IMR-90 (cell line): Measurements from ENCODE around the gene DERA. TPM values are rescaled to one million over a fixed set of nuclear protein-coding genes. Genes with fewer than 3 reads are reported as not detected.

Source experiments
- ATAC-seq: fragments of 200-7000 bp; cut with Tn5 transposase; 2 replicates; pipeline ENCODE4 v1.9.1; 2020; ENCODE audit warnings: low read depth, mild to moderate bottlenecking, moderate library complexity
- BruUV-seq: library from RNA; stranded (reverse); fragments of 400-500 nt; replicated peaks from 2 replicates; lab custom pipeline; 2021; lab: Mats Ljungman, UMichigan
- CTCF ChIA-PET: fragments of 300-600 bp; formaldehyde crosslinking; extraction: SDS; loops from one replicate; lab custom pipeline; 2021; ENCODE audit warnings: antibody characterized with exemption; lab: Yijun Ruan, JAX
- POLR2A ChIA-PET: fragments of 300-600 bp; sonication (Branson Sonifier 250); formaldehyde crosslinking; loops from one replicate; lab custom pipeline; 2022; ENCODE audit warnings: antibody characterized with exemption; ENCODE audit not compliant: unreplicated experiment; lab: Charles Lee
- DNase-seq: peaks from one replicate; pipeline ENCODE4 v3.0.0; 2013
- H2AFZ ChIP-seq: replicated peaks from 2 replicates; pipeline ENCODE3; 2013; ENCODE audit warnings: low read length, mild to moderate bottlenecking; ENCODE audit not compliant: poor library complexity
- H2AK5ac ChIP-seq: 2 replicates; pipeline ENCODE4 v1.6.1; 2013; ENCODE audit warnings: low read depth, low read length, inconsistent platforms
- H2AK9ac ChIP-seq: replicated peaks from 2 replicates; pipeline ENCODE3; 2013; ENCODE audit warnings: mild to moderate bottlenecking, low read depth, low read length, moderate library complexity; ENCODE audit not compliant: poor library complexity
- H2BK120ac ChIP-seq: 2 replicates; pipeline ENCODE4 v1.6.1; 2013; ENCODE audit warnings: low read depth, low read length, inconsistent platforms
- H2BK15ac ChIP-seq: 3 replicates; pipeline ENCODE4 v1.6.1; 2013; ENCODE audit warnings: low read depth, low read length, inconsistent platforms
- H2BK20ac ChIP-seq: 2 replicates; pipeline ENCODE4 v1.6.1; 2013; ENCODE audit warnings: low read depth, mild to moderate bottlenecking, inconsistent platforms, low read length, moderate library complexity
- H2BK5ac ChIP-seq: 2 replicates; pipeline ENCODE4 v1.6.1; 2013; ENCODE audit warnings: mild to moderate bottlenecking, low read depth, low read length, inconsistent platforms; ENCODE audit not compliant: poor library complexity, severe bottlenecking
- H3K14ac ChIP-seq: replicated peaks from 2 replicates; pipeline ENCODE4 v1.6.1; 2013; ENCODE audit warnings: low read depth, low read length, inconsistent platforms
- H3K18ac ChIP-seq: 2 replicates; pipeline ENCODE4 v1.6.1; 2013; ENCODE audit warnings: low read depth, low read length, control low read depth
- H3K23ac ChIP-seq: 2 replicates; pipeline ENCODE4 v1.6.1; 2013; ENCODE audit warnings: low read depth, low read length, inconsistent platforms
- H3K27ac ChIP-seq: 2 replicates; pipeline ENCODE4 v1.5.1; 2013; ENCODE audit warnings: mild to moderate bottlenecking, control low read depth, low read length; ENCODE audit not compliant: insufficient read depth
- H3K27me3 ChIP-seq: 2 replicates; pipeline ENCODE4 v1.6.1; 2013; ENCODE audit warnings: low read length; ENCODE audit not compliant: control insufficient read depth, insufficient read depth
- H3K36me3 ChIP-seq: 2 replicates; pipeline ENCODE4 v1.6.1; 2013; ENCODE audit warnings: low read length, mixed read lengths; ENCODE audit not compliant: control insufficient read depth, insufficient read depth
- H3K4ac ChIP-seq: 2 replicates; pipeline ENCODE4 v1.6.1; 2013; ENCODE audit warnings: low read depth, low read length, inconsistent platforms
- H3K4me1 ChIP-seq: 2 replicates; pipeline ENCODE4 v1.6.1; 2013; ENCODE audit warnings: low read length, mixed read lengths; ENCODE audit not compliant: control insufficient read depth, insufficient read depth
- H3K4me2 ChIP-seq: 2 replicates; pipeline ENCODE4 v1.6.1; 2013; ENCODE audit warnings: low read depth, mild to moderate bottlenecking, control low read depth, low read length, moderate library complexity
- H3K4me3 ChIP-seq: 2 replicates; pipeline ENCODE4 v1.5.1; 2013; ENCODE audit warnings: low read depth, mild to moderate bottlenecking, control low read depth, low read length, moderate library complexity; ENCODE audit not compliant: insufficient read depth
- H3K56ac ChIP-seq: 2 replicates; pipeline ENCODE4 v1.6.1; 2013; ENCODE audit warnings: low read length, inconsistent platforms; ENCODE audit not compliant: insufficient read depth; ENCODE audit errors: extremely low read depth
- H3K79me1 ChIP-seq, 2 experiments: 2 replicates each; pipeline ENCODE4 v1.6.1; 2013; ENCODE audit warnings: low read length in 2 of 2, inconsistent platforms in 1 of 2, low read depth in 1 of 2
- H3K9ac ChIP-seq: 2 replicates; pipeline ENCODE4 v1.6.1; 2013; ENCODE audit warnings: low read depth, low read length, control low read depth
- H3K9me1 ChIP-seq: 2 replicates; pipeline ENCODE4 v1.6.1; 2013; ENCODE audit warnings: low read length, inconsistent platforms; ENCODE audit not compliant: insufficient read depth
- H3K9me3 ChIP-seq: 2 replicates; pipeline ENCODE4 v1.6.1; 2013; ENCODE audit warnings: low read length; ENCODE audit not compliant: control insufficient read depth, insufficient read depth
- H4K20me1 ChIP-seq: 2 replicates; pipeline ENCODE4 v1.6.1; 2013; ENCODE audit warnings: low read length, inconsistent platforms; ENCODE audit not compliant: insufficient read depth
- H4K5ac ChIP-seq: 2 replicates; pipeline ENCODE4 v1.6.1; 2013; ENCODE audit warnings: mild to moderate bottlenecking, low read depth, low read length, control low read depth
- H4K8ac ChIP-seq, 2 experiments: 2 replicates each; pipeline ENCODE4 v1.6.1; 2013; ENCODE audit warnings: low read depth in 2 of 2, low read length in 2 of 2, control low read depth in 1 of 2, inconsistent platforms in 1 of 2
- H4K91ac ChIP-seq: 2 replicates; pipeline ENCODE4 v1.6.1; 2013; ENCODE audit warnings: low read depth, low read length, inconsistent platforms; ENCODE audit not compliant: insufficient read depth
- BHLHE40 ChIP-seq: fragments of 150-350 bp; IDR thresholded peaks from 2 replicates; pipeline ENCODE4 v1.6.1; 2016; ENCODE audit warnings: mild to moderate bottlenecking, low read depth, low read length
- CEBPB ChIP-seq: IDR thresholded peaks from 2 replicates; pipeline ENCODE4 v1.6.1; 2012; ENCODE audit warnings: low read depth, low read length, improper control_type of control experiment
- CHD1 ChIP-seq: IDR thresholded peaks from 2 replicates; pipeline ENCODE4 v1.6.1; 2012; ENCODE audit warnings: low read depth, low read length, improper control_type of control experiment
- CTCF ChIP-seq: conservative IDR thresholded peaks from 2 replicates; pipeline ENCODE4 v1.5.1; 2012; ENCODE audit warnings: mild to moderate bottlenecking, low read depth, low read length, improper control_type of control experiment
- ELK1 ChIP-seq: fragments of 150-350 bp; IDR thresholded peaks from 2 replicates; pipeline ENCODE4 v1.6.1; 2016; ENCODE audit warnings: low read depth, mild to moderate bottlenecking, low read length, moderate library complexity, borderline replicate concordance
- FOS ChIP-seq: fragments of 150-350 bp; IDR thresholded peaks from 2 replicates; pipeline ENCODE4 v1.6.1; 2016; ENCODE audit warnings: low read depth, low read length
- MAFK ChIP-seq: IDR thresholded peaks from 2 replicates; pipeline ENCODE4 v1.6.1; 2012; ENCODE audit warnings: low read depth, low read length, improper control_type of control experiment
- MAZ ChIP-seq: IDR thresholded peaks from 2 replicates; pipeline ENCODE4 v1.6.1; 2012; ENCODE audit warnings: low read depth, mild to moderate bottlenecking, low read length, improper control_type of control experiment, moderate library complexity, borderline replicate concordance
- MXI1 ChIP-seq: IDR thresholded peaks from 2 replicates; pipeline ENCODE4 v1.6.1; 2012; ENCODE audit warnings: low read depth, mild to moderate bottlenecking, low read length, moderate library complexity, borderline replicate concordance
- NFE2L2 ChIP-seq: fragments of 150-350 bp; IDR thresholded peaks from 2 replicates; pipeline ENCODE4 v1.6.1; 2016; ENCODE audit warnings: low read depth, mild to moderate bottlenecking, low read length
- POLR2A ChIP-seq: IDR thresholded peaks from 2 replicates; pipeline ENCODE4 v1.6.1; 2012; ENCODE audit warnings: mild to moderate bottlenecking, low read depth, low read length
- RAD21 ChIP-seq: IDR thresholded peaks from 2 replicates; pipeline ENCODE4 v1.6.1; 2012; ENCODE audit warnings: low read length, improper control_type of control experiment
- RCOR1 ChIP-seq: IDR thresholded peaks from 2 replicates; pipeline ENCODE4 v1.6.1; 2012; ENCODE audit warnings: mild to moderate bottlenecking, low read length, improper control_type of control experiment; ENCODE audit not compliant: insufficient replicate concordance
- RFX5 ChIP-seq: IDR thresholded peaks from 2 replicates; pipeline ENCODE4 v1.8.0; 2012; ENCODE audit warnings: low read depth, mild to moderate bottlenecking, low read length, moderate library complexity
- SMC3 ChIP-seq: fragments of 150-350 bp; IDR thresholded peaks from 2 replicates; pipeline ENCODE4 v1.6.1; 2016; ENCODE audit warnings: low read depth, mild to moderate bottlenecking, antibody characterized with exemption, low read length, moderate library complexity
- USF2 ChIP-seq: fragments of 150-350 bp; IDR thresholded peaks from 2 replicates; pipeline ENCODE4 v1.6.1; 2017; ENCODE audit warnings: mild to moderate bottlenecking, antibody characterized with exemption, low read length, low read depth
- dilution Hi-C: fragments of 300-500 bp; cut with HindIII; formaldehyde crosslinking; loops from one replicate; pipeline ENCODE4 v1.14.3; 2018; ENCODE audit warnings: low sequenced_read_pairs; ENCODE audit not compliant: unreplicated experiment
- in situ Hi-C: fragments of 300-500 bp; cut with MboI; formaldehyde crosslinking; loops from 3 replicates; pipeline ENCODE4 v1.14.3; 2019; ENCODE audit warnings: low sequenced_read_pairs, inconsistent platforms, mixed read lengths
- intact Hi-C: fragments of 100-400 bp; cut with micrococcal nuclease; formaldehyde crosslinking; loops from 2 replicates; pipeline ENCODE4 v1.10.0; 2022
- polyA plus RNA-seq, 3 experiments: library from polyadenylated mRNA; depleted of rRNA; stranded (reverse); fragments of >200 nt; gene quantifications; 2 replicates each; pipeline ENCODE4 v1.2.3, GENCODE V29; 2012; ENCODE audit warnings: low replicate concordance in 1 of 3
- total RNA-seq: library from RNA; depleted of rRNA; stranded (reverse); fragments of >200 nt; gene quantifications from 2 replicates; pipeline ENCODE4 v1.2.3, GENCODE V29; 2012

DERA gene
- total and polyA plus RNA-seq, 2 of the 4 experiments (the other 2 are of a cell fraction): 28.1 to 58.6 TPM

- CTCF ChIA-PET: no interaction called here
- Histone ChIP-seq H3K79me1 (peaks cover 0 to 3% of the 10 kb centered on the region in 2 experiments; a peak in 2 of 4 replicates), H3K9ac (no peak overlapping the region), H4K20me1 (no peaks in the 10 kb centered on the region), H3K36me3 (peaks cover 2% of the 10 kb centered on the region; the same call in 1 of the 2 replicates), H3K56ac (no peak overlapping the region), H3K4me1 (no peaks in the 10 kb centered on the region), H2AFZ (no peak overlapping the region), H4K5ac (no peak overlapping the region), H3K4me2 (peak overlapping the region; percentile 17; the same call in 1 of the 2 replicates), H3K27me3 (no peaks in the 10 kb centered on the region), H4K91ac (no peak overlapping the region), H3K14ac (no peak overlapping the region), H2AK5ac (no peak overlapping the region), H3K4me3 (no peak overlapping the region), H3K9me3 (peaks cover 1% of the 10 kb centered on the region; the same call in 1 of the 2 replicates), H3K27ac (no peak overlapping the region), H3K4ac (no peak overlapping the region), H2BK15ac (no peak overlapping the region), H2BK120ac (no peak overlapping the region), H3K23ac (no peak overlapping the region), H4K8ac (no peak overlapping the region), H2BK20ac (no peak overlapping the region), H2BK5ac (no peak overlapping the region), H2AK9ac (no peak overlapping the region), H3K9me1 (no peaks in the 10 kb centered on the region; the same call in 1 of the 2 replicates), H3K18ac (no peak overlapping the region)
- DNase-seq (peak; percentile 61), ATAC-seq (peak; percentile 93)
- in situ Hi-C loops (loop anchor here (10.0 kb wide), 1 partner anchor 63 kb away; no protein-coding TSS in a partner anchor), intact Hi-C loops (no loop called here), dilution Hi-C loops (no loop called here)
- no TSS peak for BruUV-seq
- TF ChIP-seq CEBPB: no peak
- TF ChIP-seq POLR2A: no peak
- TF ChIP-seq CHD1: no peak
- TF ChIP-seq RAD21: no peak
- no peak for TF ChIP-seq ELK1
- no peak for TF ChIP-seq RFX5
- no peak for TF ChIP-seq MAZ
- TF ChIP-seq BHLHE40: no peak
- no peak for TF ChIP-seq NFE2L2
- TF ChIP-seq RCOR1: no peak
- TF ChIP-seq MXI1: no peak
- TF ChIP-seq FOS: no peak
- no peak for TF ChIP-seq MAFK
- no peak for TF ChIP-seq CTCF
- no peak for TF ChIP-seq SMC3
- no peak for TF ChIP-seq USF2
- POLR2A ChIA-PET: no interaction called here
Measured at GRCh38 chr12:16012117-16012516, 101.0 kb downstream of the DERA start.
